Measurements from ENCODE around the gene CCSER1. TPM values are rescaled to one million over a fixed set of nuclear protein-coding genes. Genes with fewer than 3 reads are reported as not detected.

CCSER1 gene
- total and polyA plus RNA-seq, 2 experiments from 2014 or later, result 2.9 to 3.4 TPM

DNA sequence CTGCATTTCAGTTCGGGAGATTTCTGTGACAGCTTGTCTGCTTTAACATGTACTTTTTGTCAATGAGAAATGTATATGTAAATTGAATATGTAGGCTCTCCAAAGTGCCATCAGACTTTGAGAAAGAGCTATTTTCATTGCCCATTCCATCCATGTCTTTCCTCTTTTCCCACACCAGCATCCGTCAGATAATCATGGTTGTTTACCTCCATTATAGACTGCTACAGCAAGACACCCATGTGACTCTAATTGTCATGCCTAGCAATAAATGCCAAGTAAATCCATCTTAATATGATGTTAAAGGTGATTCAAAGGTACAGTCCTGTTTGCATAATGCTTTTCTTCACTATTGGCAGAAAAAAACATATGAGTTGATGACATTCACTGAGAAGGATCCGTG, 1157.3 kb downstream of the CCSER1 start (continued):
- TF ChIP-seq, protein P1, sequence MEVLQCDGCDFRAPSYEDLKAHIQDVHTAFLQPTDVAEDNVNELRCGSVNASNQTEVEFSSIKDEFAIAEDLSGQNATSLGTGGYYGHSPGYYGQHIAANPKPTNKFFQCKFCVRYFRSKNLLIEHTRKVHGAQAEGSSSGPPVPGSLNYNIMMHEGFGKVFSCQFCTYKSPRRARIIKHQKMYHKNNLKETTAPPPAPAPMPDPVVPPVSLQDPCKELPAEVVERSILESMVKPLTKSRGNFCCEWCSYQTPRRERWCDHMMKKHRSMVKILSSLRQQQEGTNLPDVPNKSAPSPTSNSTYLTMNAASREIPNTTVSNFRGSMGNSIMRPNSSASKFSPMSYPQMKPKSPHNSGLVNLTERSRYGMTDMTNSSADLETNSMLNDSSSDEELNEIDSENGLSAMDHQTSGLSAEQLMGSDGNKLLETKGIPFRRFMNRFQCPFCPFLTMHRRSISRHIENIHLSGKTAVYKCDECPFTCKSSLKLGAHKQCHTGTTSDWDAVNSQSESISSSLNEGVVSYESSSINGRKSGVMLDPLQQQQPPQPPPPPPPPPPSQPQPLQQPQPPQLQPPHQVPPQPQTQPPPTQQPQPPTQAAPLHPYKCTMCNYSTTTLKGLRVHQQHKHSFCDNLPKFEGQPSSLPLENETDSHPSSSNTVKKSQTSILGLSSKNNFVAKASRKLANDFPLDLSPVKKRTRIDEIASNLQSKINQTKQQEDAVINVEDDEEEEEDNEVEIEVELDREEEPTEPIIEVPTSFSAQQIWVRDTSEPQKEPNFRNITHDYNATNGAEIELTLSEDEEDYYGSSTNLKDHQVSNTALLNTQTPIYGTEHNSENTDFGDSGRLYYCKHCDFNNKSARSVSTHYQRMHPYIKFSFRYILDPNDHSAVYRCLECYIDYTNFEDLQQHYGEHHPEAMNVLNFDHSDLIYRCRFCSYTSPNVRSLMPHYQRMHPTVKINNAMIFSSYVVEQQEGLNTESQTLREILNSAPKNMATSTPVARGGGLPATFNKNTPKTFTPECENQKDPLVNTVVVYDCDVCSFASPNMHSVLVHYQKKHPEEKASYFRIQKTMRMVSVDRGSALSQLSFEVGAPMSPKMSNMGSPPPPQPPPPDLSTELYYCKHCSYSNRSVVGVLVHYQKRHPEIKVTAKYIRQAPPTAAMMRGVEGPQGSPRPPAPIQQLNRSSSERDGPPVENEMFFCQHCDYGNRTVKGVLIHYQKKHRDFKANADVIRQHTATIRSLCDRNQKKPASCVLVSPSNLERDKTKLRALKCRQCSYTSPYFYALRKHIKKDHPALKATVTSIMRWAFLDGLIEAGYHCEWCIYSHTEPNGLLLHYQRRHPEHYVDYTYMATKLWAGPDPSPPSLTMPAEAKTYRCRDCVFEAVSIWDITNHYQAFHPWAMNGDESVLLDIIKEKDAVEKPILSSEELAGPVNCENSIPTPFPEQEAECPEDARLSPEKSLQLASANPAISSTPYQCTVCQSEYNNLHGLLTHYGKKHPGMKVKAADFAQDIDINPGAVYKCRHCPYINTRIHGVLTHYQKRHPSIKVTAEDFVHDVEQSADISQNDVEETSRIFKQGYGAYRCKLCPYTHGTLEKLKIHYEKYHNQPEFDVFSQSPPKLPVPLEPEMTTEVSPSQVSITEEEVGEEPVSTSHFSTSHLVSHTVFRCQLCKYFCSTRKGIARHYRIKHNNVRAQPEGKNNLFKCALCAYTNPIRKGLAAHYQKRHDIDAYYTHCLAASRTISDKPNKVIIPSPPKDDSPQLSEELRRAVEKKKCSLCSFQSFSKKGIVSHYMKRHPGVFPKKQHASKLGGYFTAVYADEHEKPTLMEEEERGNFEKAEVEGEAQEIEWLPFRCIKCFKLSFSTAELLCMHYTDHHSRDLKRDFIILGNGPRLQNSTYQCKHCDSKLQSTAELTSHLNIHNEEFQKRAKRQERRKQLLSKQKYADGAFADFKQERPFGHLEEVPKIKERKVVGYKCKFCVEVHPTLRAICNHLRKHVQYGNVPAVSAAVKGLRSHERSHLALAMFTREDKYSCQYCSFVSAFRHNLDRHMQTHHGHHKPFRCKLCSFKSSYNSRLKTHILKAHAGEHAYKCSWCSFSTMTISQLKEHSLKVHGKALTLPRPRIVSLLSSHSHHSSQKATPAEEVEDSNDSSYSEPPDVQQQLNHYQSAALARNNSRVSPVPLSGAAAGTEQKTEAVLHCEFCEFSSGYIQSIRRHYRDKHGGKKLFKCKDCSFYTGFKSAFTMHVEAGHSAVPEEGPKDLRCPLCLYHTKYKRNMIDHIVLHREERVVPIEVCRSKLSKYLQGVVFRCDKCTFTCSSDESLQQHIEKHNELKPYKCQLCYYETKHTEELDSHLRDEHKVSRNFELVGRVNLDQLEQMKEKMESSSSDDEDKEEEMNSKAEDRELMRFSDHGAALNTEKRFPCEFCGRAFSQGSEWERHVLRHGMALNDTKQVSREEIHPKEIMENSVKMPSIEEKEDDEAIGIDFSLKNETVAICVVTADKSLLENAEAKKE (CRISPR knock-in tag; IDR thresholded peaks at IDR 0.05), result no peak
- no peak for TF ChIP-seq ZNF114 (CRISPR knock-in tag; IDR thresholded peaks at IDR 0.05)
- TF ChIP-seq NANOG (IDR thresholded peaks at IDR 0.05; ENCODE audit: borderline replicate concordance), result no peak
- TF ChIP-seq CREB1 (CRISPR knock-in tag; IDR thresholded peaks at IDR 0.05; ENCODE audit: low read depth), result no peak
- TF ChIP-seq, protein P2, sequence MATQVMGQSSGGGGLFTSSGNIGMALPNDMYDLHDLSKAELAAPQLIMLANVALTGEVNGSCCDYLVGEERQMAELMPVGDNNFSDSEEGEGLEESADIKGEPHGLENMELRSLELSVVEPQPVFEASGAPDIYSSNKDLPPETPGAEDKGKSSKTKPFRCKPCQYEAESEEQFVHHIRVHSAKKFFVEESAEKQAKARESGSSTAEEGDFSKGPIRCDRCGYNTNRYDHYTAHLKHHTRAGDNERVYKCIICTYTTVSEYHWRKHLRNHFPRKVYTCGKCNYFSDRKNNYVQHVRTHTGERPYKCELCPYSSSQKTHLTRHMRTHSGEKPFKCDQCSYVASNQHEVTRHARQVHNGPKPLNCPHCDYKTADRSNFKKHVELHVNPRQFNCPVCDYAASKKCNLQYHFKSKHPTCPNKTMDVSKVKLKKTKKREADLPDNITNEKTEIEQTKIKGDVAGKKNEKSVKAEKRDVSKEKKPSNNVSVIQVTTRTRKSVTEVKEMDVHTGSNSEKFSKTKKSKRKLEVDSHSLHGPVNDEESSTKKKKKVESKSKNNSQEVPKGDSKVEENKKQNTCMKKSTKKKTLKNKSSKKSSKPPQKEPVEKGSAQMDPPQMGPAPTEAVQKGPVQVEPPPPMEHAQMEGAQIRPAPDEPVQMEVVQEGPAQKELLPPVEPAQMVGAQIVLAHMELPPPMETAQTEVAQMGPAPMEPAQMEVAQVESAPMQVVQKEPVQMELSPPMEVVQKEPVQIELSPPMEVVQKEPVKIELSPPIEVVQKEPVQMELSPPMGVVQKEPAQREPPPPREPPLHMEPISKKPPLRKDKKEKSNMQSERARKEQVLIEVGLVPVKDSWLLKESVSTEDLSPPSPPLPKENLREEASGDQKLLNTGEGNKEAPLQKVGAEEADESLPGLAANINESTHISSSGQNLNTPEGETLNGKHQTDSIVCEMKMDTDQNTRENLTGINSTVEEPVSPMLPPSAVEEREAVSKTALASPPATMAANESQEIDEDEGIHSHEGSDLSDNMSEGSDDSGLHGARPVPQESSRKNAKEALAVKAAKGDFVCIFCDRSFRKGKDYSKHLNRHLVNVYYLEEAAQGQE (IDR thresholded peaks at IDR 0.05; ENCODE audit: unreplicated experiment), result no peak
- TF ChIP-seq STAT1 (IDR thresholded peaks at IDR 0.05; ENCODE audit: unreplicated experiment), result no peak

DNA sequence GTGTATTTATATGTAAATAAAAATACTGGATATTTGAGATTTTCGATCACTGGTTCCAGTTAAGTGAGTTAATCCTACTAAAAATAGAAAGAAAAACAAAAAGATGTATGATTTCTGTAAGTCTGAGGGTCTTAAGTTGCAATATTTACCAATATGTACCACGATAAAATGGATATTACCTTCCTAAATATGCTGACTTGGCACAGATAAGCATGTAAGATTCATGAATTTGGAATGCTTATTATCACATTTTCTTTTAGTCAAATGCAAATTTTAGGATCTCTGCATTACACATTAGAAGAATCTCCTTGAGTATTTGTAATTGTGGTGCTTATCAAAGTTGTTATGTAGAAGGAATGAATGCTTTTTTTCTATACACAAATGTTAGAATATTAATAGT, 1158.3 kb downstream of the CCSER1 start:
- Mint-ChIP-seq H3K27ac (peak overlapping the region; percentile 30; the same call in 1 of the 2 replicates), H3K27me3 (ENCODE audit: insufficient read depth, low read depth, poor library complexity) (no peaks in the 10 kb centered on the region), H3K9me3 (no peaks in the 10 kb centered on the region), H3K4me1 (peaks cover 37% of the 10 kb centered on the region; the same call in 2 of the 3 replicates), H3K4me3 (no peak overlapping the region), H3K36me3 (ENCODE audit: low read depth) (peaks cover 4% of the 10 kb centered on the region; the same call in 1 of the 3 replicates)
- H2AFZ ChIP-seq, result no peak overlapping the region
- no peak overlapping the region for H3K4me3 ChIP-seq
- no peaks in the 10 kb centered on the region for H4K20me1 ChIP-seq (replicated peaks; ENCODE audit: insufficient read depth)
- ATAC-seq, result no peak
- no peaks in the 10 kb centered on the region for H3K36me3 ChIP-seq (ENCODE audit: insufficient read depth)
- H3F3A ChIP-seq (replicated peaks; ENCODE audit: low read depth), result no peaks in the 10 kb centered on the region
- H3K9me2 ChIP-seq (ENCODE audit: insufficient read depth), result no peaks in the 10 kb centered on the region
- H3K27me3 ChIP-seq (ENCODE audit: insufficient read depth), result no peaks in the 10 kb centered on the region
- no peak for DNase-seq (ENCODE audit: low spot score)
- H3K79me2 ChIP-seq (replicated peaks; ENCODE audit: insufficient read depth), result no peaks in the 10 kb centered on the region
- H3K27ac ChIP-seq (ENCODE audit: low read depth), result no peak overlapping the region
- peaks cover 36% of the 10 kb centered on the region for H3K4me1 ChIP-seq (ENCODE audit: insufficient read depth)
- H3K4me2 ChIP-seq, result no peak overlapping the region
- TF ChIP-seq ZNF114 (CRISPR knock-in tag; IDR thresholded peaks at IDR 0.05) (no peak), NANOG (IDR thresholded peaks at IDR 0.05; ENCODE audit: borderline replicate concordance) (no peak)
- TF ChIP-seq, protein P1 (CRISPR knock-in tag; IDR thresholded peaks at IDR 0.05), result no peak
